Measurements from ENCODE around the gene ARF3. TPM values are rescaled to one million over a fixed set of nuclear protein-coding genes. Genes with fewer than 3 reads are reported as not detected.

Gene ARF3
- total and polyA plus RNA-seq, 2 of the 13 experiments (the other 11 are each of a cell fraction or from before 2014, with no cell fraction given) = 53.8 to 57.9 TPM

- H2AFZ ChIP-seq (ENCODE audit: low read length) = no peak overlapping the region
- intact Hi-C loops (cut with micrococcal nuclease; ENCODE audit: unreplicated experiment) (no loop called here), in situ Hi-C loops (cut with HindIII; ENCODE audit: extremely low pct_ligation_motif_present, low pct_unique_long_range_greater_than_20kb) (no loop called here)
- no peaks in the 10 kb centered on the region for H3K79me2 ChIP-seq (ENCODE audit: insufficient read depth, low read length)
- H3K4me2 ChIP-seq (ENCODE audit: low read depth, low read length) = no peak overlapping the region
- DNase-seq (ENCODE audit: low spot score) = no peak
- BruUV-seq (replicated peaks) = no TSS peak
- H3K4me1 ChIP-seq (ENCODE audit: insufficient read depth, low read length) = peaks cover 10% of the 10 kb centered on the region; the same call in 1 of the 2 replicates
- no peak overlapping the region for H3K9ac ChIP-seq (ENCODE audit: insufficient read depth, low read depth, low read length)
- no peak overlapping the region for H3K27ac ChIP-seq (ENCODE audit: extremely low read length, insufficient read depth, low read length)
- H3K9me3 ChIP-seq (ENCODE audit: low read length) = no peaks in the 10 kb centered on the region
- 85% methylated on average over 3 of the region's 3 CpGs for whole genome bisulfite sequencing (ENCODE audit: low lambda C conversion rate)
- H3K27me3 ChIP-seq (ENCODE audit: control insufficient read depth in 1 of 2, insufficient read depth in 2 of 2, low read length in 2 of 2) = no peaks in the 10 kb centered on the region
- ChIA-PET CTCF (ENCODE audit: low intra/inter-chr PET ratio, low total read pairs) (no interaction called here), POLR2A (interaction anchor here (0.5 kb wide), 1 partner anchor 1245 kb away, joined by 3 read pairs; no protein-coding TSS in a partner anchor)
- ATAC-seq = no peak
- no peak for FAIRE-seq
- no peaks in the 10 kb centered on the region for H4K20me1 ChIP-seq (ENCODE audit: insufficient read depth, low read length)
- H3K4me3 ChIP-seq (replicated peaks in 1 of 3; ENCODE audit: insufficient read depth in 1 of 3, low read depth in 2 of 3, low read length in 3 of 3) = no peak overlapping the region
- H3K36me3 ChIP-seq (replicated peaks in 1 of 2; ENCODE audit: control insufficient read depth in 1 of 2, insufficient read depth in 2 of 2, low read length in 2 of 2) = no peaks in the 10 kb centered on the region; a peak in 1 of 5 replicates
- TF ChIP-seq SRF (IDR thresholded peaks at IDR 0.05; ENCODE audit: low read depth, low read length) (no peak), FOXC1 (CRISPR knock-in tag; IDR thresholded peaks at IDR 0.05; ENCODE audit: borderline replicate concordance) (no peak), ZNF333 (CRISPR knock-in tag; IDR thresholded peaks at IDR 0.05; ENCODE audit: borderline replicate concordance) (no peak), ZNF652 (CRISPR knock-in tag; IDR thresholded peaks at IDR 0.05; ENCODE audit: borderline replicate concordance, low read depth) (no peak), ZNF546 (CRISPR knock-in tag; conservative IDR thresholded peaks at IDR 0.05) (no peak), ZFP91 (CRISPR knock-in tag; IDR thresholded peaks at IDR 0.05; ENCODE audit: borderline replicate concordance) (no peak), ZNF362 (CRISPR knock-in tag; IDR thresholded peaks at IDR 0.05; ENCODE audit: borderline replicate concordance) (no peak), ZNF501 (CRISPR knock-in tag; IDR thresholded peaks at IDR 0.05) (no peak), ZNF646 (CRISPR knock-in tag; IDR thresholded peaks at IDR 0.05) (no peak), ZNF562 (CRISPR knock-in tag; IDR thresholded peaks at IDR 0.05; ENCODE audit: borderline replicate concordance) (no peak), NR1H2 (CRISPR knock-in tag; IDR thresholded peaks at IDR 0.05; ENCODE audit: borderline replicate concordance, low read depth) (no peak), ZNF615 (CRISPR knock-in tag; IDR thresholded peaks at IDR 0.05; ENCODE audit: borderline replicate concordance) (no peak), HNF4G (IDR thresholded peaks at IDR 0.05; ENCODE audit: borderline replicate concordance, low read depth, low read length) (no peak), HNF4G (CRISPR knock-in tag; IDR thresholded peaks at IDR 0.05; ENCODE audit: borderline replicate concordance, low read depth) (no peak), SP5 (CRISPR knock-in tag; IDR thresholded peaks at IDR 0.05; ENCODE audit: borderline replicate concordance, low read depth) (no peak)
Measured at GRCh38 chr12:48917857-48918537, 39.3 kb downstream of the ARF3 start.

All from HepG2 (cell line).